GM21423 (cell line): ENCODE data around the gene ADARB2.
"Not testable (repeated sequence)": the region's sequence is repeated elsewhere in the genome, so short reads cannot be mapped to it uniquely, and the experiment has no call there.

Experiments
- ATAC-seq: cut with Tn5 transposase; IDR thresholded peaks from one replicate; pipeline ENCODE4 v1.9.1; 2021; ENCODE audit warnings: mild to moderate bottlenecking, moderate library complexity; ENCODE audit not compliant: unreplicated experiment

The ADARB2 gene

GRCh38 chr10:1449572-1450205 is 287.6 kb downstream of the ADARB2 start:
- no peak for ATAC-seq

- ATAC-seq, result no peak
Measured at GRCh38 chr10:1449021-1449420, 288.3 kb downstream of the ADARB2 start.

GRCh38 chr10:1448252-1448930 is 288.9 kb downstream of the ADARB2 start:
- ATAC-seq, result no peak

- ATAC-seq, result no peak
Measured at GRCh38 chr10:1444826-1445225, 292.5 kb downstream of the ADARB2 start.

GRCh38 chr10:1440897-1441296 is 296.4 kb downstream of the ADARB2 start:
- no peak for ATAC-seq

GRCh38 chr10:1434912-1435692 is 302.2 kb downstream of the ADARB2 start:
- no peak for ATAC-seq

- ATAC-seq, result no peak
Measured at GRCh38 chr10:1434202-1434601, 303.1 kb downstream of the ADARB2 start.

- no peak for ATAC-seq
Measured at GRCh38 chr10:1432161-1432560, 305.2 kb downstream of the ADARB2 start.

- no peak for ATAC-seq
Measured at GRCh38 chr10:1431229-1431628, 306.1 kb downstream of the ADARB2 start.

GRCh38 chr10:1427521-1428186 is 309.7 kb downstream of the ADARB2 start:
- ATAC-seq, result not testable (repeated sequence)

- ATAC-seq, result no peak
Measured at GRCh38 chr10:1426786-1427185, 310.5 kb downstream of the ADARB2 start.

GRCh38 chr10:1425879-1426278 is 311.4 kb downstream of the ADARB2 start:
- peak; percentile 76 for ATAC-seq

GRCh38 chr10:1424648-1425047 is 312.7 kb downstream of the ADARB2 start:
- no peak for ATAC-seq

- ATAC-seq, result no peak
Measured at GRCh38 chr10:1423676-1424253, 313.6 kb downstream of the ADARB2 start.

- ATAC-seq, result no peak
Measured at GRCh38 chr10:1422275-1422674, 315.1 kb downstream of the ADARB2 start.

GRCh38 chr10:1420661-1421362 is 316.5 kb downstream of the ADARB2 start:
- peak; percentile 85 for ATAC-seq

- no peak for ATAC-seq
Measured at GRCh38 chr10:1419796-1420610, 317.3 kb downstream of the ADARB2 start.

GRCh38 chr10:1418031-1418550 is 319.2 kb downstream of the ADARB2 start:
- ATAC-seq, result no peak

- ATAC-seq, result no peak
Measured at GRCh38 chr10:1417574-1417973, 319.8 kb downstream of the ADARB2 start.
